ENCODE results near the gene KIFBP. TPM values are rescaled to one million over a fixed set of nuclear protein-coding genes. Genes with fewer than 3 reads are reported as not detected.
"Not testable (repeated sequence)": the region's sequence is repeated elsewhere in the genome, so short reads cannot be mapped to it uniquely, and the experiment has no call there.

Gene KIFBP, protein sequence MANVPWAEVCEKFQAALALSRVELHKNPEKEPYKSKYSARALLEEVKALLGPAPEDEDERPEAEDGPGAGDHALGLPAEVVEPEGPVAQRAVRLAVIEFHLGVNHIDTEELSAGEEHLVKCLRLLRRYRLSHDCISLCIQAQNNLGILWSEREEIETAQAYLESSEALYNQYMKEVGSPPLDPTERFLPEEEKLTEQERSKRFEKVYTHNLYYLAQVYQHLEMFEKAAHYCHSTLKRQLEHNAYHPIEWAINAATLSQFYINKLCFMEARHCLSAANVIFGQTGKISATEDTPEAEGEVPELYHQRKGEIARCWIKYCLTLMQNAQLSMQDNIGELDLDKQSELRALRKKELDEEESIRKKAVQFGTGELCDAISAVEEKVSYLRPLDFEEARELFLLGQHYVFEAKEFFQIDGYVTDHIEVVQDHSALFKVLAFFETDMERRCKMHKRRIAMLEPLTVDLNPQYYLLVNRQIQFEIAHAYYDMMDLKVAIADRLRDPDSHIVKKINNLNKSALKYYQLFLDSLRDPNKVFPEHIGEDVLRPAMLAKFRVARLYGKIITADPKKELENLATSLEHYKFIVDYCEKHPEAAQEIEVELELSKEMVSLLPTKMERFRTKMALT
- total RNA-seq (25.1 and 26.6 TPM in 2 replicates), polyA plus RNA-seq (29.8 and 36.0 TPM in 2 replicates)

DNA sequence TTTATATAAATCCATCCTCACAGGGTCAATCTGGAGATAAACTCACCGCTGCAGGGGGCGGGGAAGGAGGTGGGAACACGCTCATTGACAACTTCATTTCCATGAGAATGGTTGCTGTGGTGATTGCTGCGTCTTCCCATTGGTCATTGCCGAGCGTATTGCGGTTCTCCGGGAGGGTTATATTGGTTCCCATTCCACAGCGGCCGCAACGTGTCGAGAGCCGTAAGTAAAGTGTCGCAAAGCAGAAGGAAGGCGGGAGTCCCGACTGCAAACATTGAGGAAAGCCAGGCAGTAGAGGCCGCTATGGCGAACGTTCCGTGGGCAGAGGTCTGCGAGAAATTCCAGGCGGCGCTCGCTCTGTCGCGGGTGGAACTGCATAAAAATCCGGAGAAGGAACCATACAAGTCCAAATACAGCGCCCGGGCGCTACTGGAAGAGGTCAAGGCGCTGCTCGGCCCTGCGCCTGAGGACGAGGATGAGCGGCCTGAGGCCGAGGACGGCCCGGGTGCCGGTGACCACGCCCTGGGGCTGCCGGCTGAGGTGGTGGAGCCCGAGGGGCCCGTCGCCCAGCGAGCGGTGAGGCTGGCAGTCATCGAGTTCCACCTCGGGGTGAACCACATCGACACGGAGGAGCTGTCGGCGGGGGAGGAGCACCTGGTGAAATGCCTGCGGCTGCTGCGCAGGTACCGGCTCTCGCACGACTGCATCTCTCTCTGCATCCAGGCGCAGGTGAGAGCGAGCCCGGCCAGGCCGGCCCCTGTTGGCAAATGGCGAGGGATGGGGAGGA, at the start of gene KIFBP:
Gene KIFBP, plus strand, starts transcription at position 274 of the 787 bp plus-strand sequence. Its CDS starts 30 bp downstream, at position 304.
- H3K4me1 ChIP-seq (ENCODE audit: low read depth): no peaks in the 10 kb centered on the region
- TF ChIP-seq, protein P1, sequence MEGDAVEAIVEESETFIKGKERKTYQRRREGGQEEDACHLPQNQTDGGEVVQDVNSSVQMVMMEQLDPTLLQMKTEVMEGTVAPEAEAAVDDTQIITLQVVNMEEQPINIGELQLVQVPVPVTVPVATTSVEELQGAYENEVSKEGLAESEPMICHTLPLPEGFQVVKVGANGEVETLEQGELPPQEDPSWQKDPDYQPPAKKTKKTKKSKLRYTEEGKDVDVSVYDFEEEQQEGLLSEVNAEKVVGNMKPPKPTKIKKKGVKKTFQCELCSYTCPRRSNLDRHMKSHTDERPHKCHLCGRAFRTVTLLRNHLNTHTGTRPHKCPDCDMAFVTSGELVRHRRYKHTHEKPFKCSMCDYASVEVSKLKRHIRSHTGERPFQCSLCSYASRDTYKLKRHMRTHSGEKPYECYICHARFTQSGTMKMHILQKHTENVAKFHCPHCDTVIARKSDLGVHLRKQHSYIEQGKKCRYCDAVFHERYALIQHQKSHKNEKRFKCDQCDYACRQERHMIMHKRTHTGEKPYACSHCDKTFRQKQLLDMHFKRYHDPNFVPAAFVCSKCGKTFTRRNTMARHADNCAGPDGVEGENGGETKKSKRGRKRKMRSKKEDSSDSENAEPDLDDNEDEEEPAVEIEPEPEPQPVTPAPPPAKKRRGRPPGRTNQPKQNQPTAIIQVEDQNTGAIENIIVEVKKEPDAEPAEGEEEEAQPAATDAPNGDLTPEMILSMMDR (IDR thresholded peaks at IDR 0.05; ENCODE audit: low read depth, low read length): peak; percentile 45
- peak; percentile 97 to 98 for DNase-seq (ENCODE audit: low read depth in 1 of 2, low spot score in 1 of 2)
- H3K36me3 ChIP-seq: peaks cover 4% of the 10 kb centered on the region
- no peaks in the 10 kb centered on the region for H3K9me3 ChIP-seq (ENCODE audit: low read depth)
- H3K27me3 ChIP-seq: no peaks in the 10 kb centered on the region
- H3K27ac ChIP-seq: peak within 1 kb of the TSS; percentile 84
- H3K4me3 ChIP-seq: peak within 1 kb of the TSS; percentile 70

DNA sequence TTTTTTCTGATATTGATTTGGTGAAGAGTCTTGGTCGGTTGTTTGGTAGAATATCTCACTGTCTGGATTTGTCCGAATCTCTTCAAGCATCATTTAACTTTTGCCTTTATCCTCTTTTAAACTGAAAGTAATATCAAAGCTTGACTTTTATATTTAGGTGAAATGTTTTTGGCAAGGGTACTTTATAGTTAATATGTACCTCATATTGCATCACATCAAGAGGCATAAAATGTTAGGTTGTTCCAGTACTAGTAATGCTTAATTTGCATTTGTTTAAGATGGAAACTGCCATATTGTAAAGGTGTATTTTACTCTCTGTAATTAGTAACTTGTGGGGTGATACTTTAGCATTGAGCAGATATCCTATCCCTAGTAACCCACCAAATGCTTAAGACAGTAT, 49.7 kb upstream of the KIFBP start:
- Histone ChIP-seq H3K4me1 (ENCODE audit: low read depth) (no peaks in the 10 kb centered on the region), H3K27ac (no peak overlapping the region), H3K4me3 (no peak overlapping the region), H3K27me3 (no peaks in the 10 kb centered on the region), H3K9me3 (ENCODE audit: low read depth) (no peaks in the 10 kb centered on the region), H3K36me3 (peaks cover 64% of the 10 kb centered on the region)
- DNase-seq (ENCODE audit: low read depth in 1 of 2, low spot score in 1 of 2): no peak
- TF ChIP-seq, protein P1 (IDR thresholded peaks at IDR 0.05; ENCODE audit: low read depth, low read length): no peak

DNA sequence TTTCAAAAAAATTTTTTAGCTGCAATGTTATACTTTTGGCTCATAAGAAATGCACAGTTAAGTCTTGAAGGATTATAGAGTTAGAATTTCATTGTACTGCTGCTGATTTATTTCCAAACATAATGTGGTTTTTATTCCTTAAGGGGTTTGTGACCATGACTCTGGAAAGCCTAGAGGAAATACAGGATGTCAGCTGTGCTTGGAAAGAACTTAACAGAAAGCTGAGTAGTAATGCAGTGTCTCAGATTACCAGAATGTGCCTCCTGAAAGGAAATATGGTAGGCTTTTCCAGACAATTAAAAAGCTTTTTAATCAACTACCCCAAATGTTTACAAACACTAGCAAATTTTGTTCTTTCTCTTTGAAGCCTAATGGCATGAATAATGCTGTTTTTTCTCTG, 47.7 kb upstream of the KIFBP start:
- not testable (repeated sequence) for H3K27me3 ChIP-seq; H3K4me3 ChIP-seq; H3K9me3 ChIP-seq (ENCODE audit: low read depth); H3K27ac ChIP-seq; H3K4me1 ChIP-seq (ENCODE audit: low read depth); DNase-seq (ENCODE audit: low read depth in 1 of 2, low spot score in 1 of 2)
- H3K36me3 ChIP-seq: peaks cover 70% of the 10 kb centered on the region

DNA sequence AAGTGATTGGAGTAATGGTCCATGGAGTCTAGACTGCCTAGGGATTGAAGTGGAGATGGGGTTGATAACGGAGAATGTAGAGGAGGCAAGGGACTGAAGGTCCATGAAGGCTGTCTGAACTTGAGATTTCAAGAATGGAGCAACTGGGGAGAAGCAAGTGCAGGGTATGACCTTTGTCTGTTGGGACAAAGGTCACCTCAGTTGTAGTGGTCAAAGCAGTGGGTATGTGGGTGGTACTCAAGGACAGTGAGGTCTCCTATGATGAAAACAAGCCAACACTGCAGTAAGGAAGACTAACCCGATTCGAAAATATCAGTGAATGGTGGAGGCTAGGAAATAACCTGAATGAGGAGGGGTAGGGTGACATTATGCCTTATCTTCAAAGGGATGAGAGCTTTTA, 38.0 kb upstream of the KIFBP start:
- Histone ChIP-seq H3K4me3 (no peak overlapping the region), H3K27me3 (no peaks in the 10 kb centered on the region), H3K9me3 (ENCODE audit: low read depth) (no peaks in the 10 kb centered on the region), H3K36me3 (peaks cover 21% of the 10 kb centered on the region), H3K4me1 (ENCODE audit: low read depth) (no peaks in the 10 kb centered on the region), H3K27ac (no peak overlapping the region)
- TF ChIP-seq, protein P1 (IDR thresholded peaks at IDR 0.05; ENCODE audit: low read depth, low read length): no peak
- no peak for DNase-seq (ENCODE audit: low read depth in 1 of 2, low spot score in 1 of 2)

DNA sequence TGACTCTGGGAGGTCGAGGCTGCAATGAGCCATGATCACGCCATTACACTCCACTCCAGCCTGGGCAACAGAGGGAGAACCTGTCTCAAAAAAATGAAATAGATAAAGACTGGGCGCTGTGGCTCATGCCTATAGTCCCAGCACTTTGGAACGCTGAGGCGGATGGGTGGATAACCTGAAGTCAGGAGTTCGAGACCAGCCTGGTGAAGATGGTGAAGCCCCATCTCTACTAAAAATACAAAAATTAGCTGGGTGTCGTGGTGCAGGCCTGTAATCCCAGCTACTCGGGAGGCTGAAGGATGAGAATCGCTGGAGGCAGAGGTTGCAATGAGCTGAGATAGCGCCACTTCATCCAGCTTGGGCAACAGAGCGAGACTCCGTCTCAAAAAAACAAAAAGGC, 33.7 kb upstream of the KIFBP start:
- DNase-seq (ENCODE audit: low read depth in 1 of 2, low spot score in 1 of 2): no peak
- Histone ChIP-seq H3K27ac (no peak overlapping the region), H3K4me1 (ENCODE audit: low read depth) (no peaks in the 10 kb centered on the region), H3K4me3 (peak overlapping the region; percentile 83), H3K36me3 (no peaks in the 10 kb centered on the region), H3K27me3 (no peaks in the 10 kb centered on the region), H3K9me3 (ENCODE audit: low read depth) (no peaks in the 10 kb centered on the region)
- TF ChIP-seq, protein P1 (IDR thresholded peaks at IDR 0.05; ENCODE audit: low read depth, low read length): no peak
